ENCODE data around the gene BRCA2.

BRCA2 gene

GRCh38 chr13:32315238-32316027 lies at the start of gene BRCA2, which contains the start of gene ZAR1L:
TSS of gene BRCA2 (plus strand) at chr13:32315508. CDS start at chr13:32316461, 953 bp downstream.
TSS of gene ZAR1L (minus strand) at chr13:32315363. CDS start at chr13:32311925, 3,438 bp downstream.
- peaks cover 13% of the 10 kb centered on the region for H3K4me1 Mint-ChIP-seq
- peak within 1 kb of the TSS; percentile 96 for H3K4me3 Mint-ChIP-seq
- peaks cover 1% of the 10 kb centered on the region for H3K36me3 Mint-ChIP-seq
- H3K27ac Mint-ChIP-seq, result peak within 1 kb of the TSS; percentile 100
- no peaks in the 10 kb centered on the region for H3K9me3 Mint-ChIP-seq
- H3K27me3 Mint-ChIP-seq, result no peaks in the 10 kb centered on the region

GRCh38 chr13:32265726-32266125 lies 49.6 kb upstream of the BRCA2 start:
- no peaks in the 10 kb centered on the region for H3K27me3 Mint-ChIP-seq
- H3K27ac Mint-ChIP-seq, result no peak overlapping the region
- no peaks in the 10 kb centered on the region for H3K4me1 Mint-ChIP-seq
- no peak overlapping the region for H3K4me3 Mint-ChIP-seq
- H3K9me3 Mint-ChIP-seq, result no peaks in the 10 kb centered on the region
- no peaks in the 10 kb centered on the region for H3K36me3 Mint-ChIP-seq

GRCh38 chr13:32266130-32266529 lies 49.2 kb upstream of the BRCA2 start:
- Mint-ChIP-seq H3K4me3 (no peak overlapping the region), H3K27me3 (no peaks in the 10 kb centered on the region), H3K27ac (no peak overlapping the region), H3K36me3 (no peaks in the 10 kb centered on the region), H3K9me3 (no peaks in the 10 kb centered on the region), H3K4me1 (no peaks in the 10 kb centered on the region)

GRCh38 chr13:32267836-32268439 lies 47.4 kb upstream of the BRCA2 start:
- Mint-ChIP-seq H3K4me1 (no peaks in the 10 kb centered on the region), H3K36me3 (peaks cover 2% of the 10 kb centered on the region), H3K27me3 (no peaks in the 10 kb centered on the region), H3K4me3 (no peak overlapping the region), H3K9me3 (no peaks in the 10 kb centered on the region), H3K27ac (peak overlapping the region; percentile 2)

GRCh38 chr13:32272021-32272683 lies 43.2 kb upstream of the BRCA2 start:
- no peak overlapping the region for H3K4me3 Mint-ChIP-seq
- no peak overlapping the region for H3K27ac Mint-ChIP-seq
- H3K9me3 Mint-ChIP-seq, result no peaks in the 10 kb centered on the region
- H3K4me1 Mint-ChIP-seq, result no peaks in the 10 kb centered on the region
- no peaks in the 10 kb centered on the region for H3K27me3 Mint-ChIP-seq
- H3K36me3 Mint-ChIP-seq, result peaks cover 2% of the 10 kb centered on the region

GRCh38 chr13:32277839-32278238 lies 37.5 kb upstream of the BRCA2 start:
- Mint-ChIP-seq H3K4me1 (no peaks in the 10 kb centered on the region), H3K36me3 (no peaks in the 10 kb centered on the region), H3K4me3 (no peak overlapping the region), H3K9me3 (no peaks in the 10 kb centered on the region), H3K27me3 (no peaks in the 10 kb centered on the region), H3K27ac (no peak overlapping the region)

- Mint-ChIP-seq H3K27me3 (no peaks in the 10 kb centered on the region), H3K4me3 (no peak overlapping the region), H3K4me1 (no peaks in the 10 kb centered on the region), H3K27ac (no peak overlapping the region), H3K36me3 (no peaks in the 10 kb centered on the region), H3K9me3 (no peaks in the 10 kb centered on the region)
Measured at GRCh38 chr13:32278426-32278825, 36.9 kb upstream of the BRCA2 start.

- Mint-ChIP-seq H3K27ac (no peak overlapping the region), H3K4me3 (no peak overlapping the region), H3K9me3 (no peaks in the 10 kb centered on the region), H3K36me3 (no peaks in the 10 kb centered on the region), H3K27me3 (no peaks in the 10 kb centered on the region), H3K4me1 (no peaks in the 10 kb centered on the region)
Measured at GRCh38 chr13:32281096-32281495, 34.2 kb upstream of the BRCA2 start.

- Mint-ChIP-seq H3K36me3 (no peaks in the 10 kb centered on the region), H3K27ac (no peak overlapping the region), H3K4me3 (no peak overlapping the region), H3K4me1 (no peaks in the 10 kb centered on the region), H3K27me3 (no peaks in the 10 kb centered on the region), H3K9me3 (no peaks in the 10 kb centered on the region)
Measured at GRCh38 chr13:32282096-32282711, 33.1 kb upstream of the BRCA2 start.

GRCh38 chr13:32284927-32285632 lies 30.2 kb upstream of the BRCA2 start:
- H3K9me3 Mint-ChIP-seq, result no peaks in the 10 kb centered on the region
- no peaks in the 10 kb centered on the region for H3K4me1 Mint-ChIP-seq
- no peaks in the 10 kb centered on the region for H3K27me3 Mint-ChIP-seq
- H3K4me3 Mint-ChIP-seq, result no peak overlapping the region
- no peaks in the 10 kb centered on the region for H3K36me3 Mint-ChIP-seq
- H3K27ac Mint-ChIP-seq, result no peak overlapping the region

GRCh38 chr13:32285633-32285965 lies 29.7 kb upstream of the BRCA2 start:
- Mint-ChIP-seq H3K36me3 (no peaks in the 10 kb centered on the region), H3K27me3 (no peaks in the 10 kb centered on the region), H3K4me3 (no peak overlapping the region), H3K27ac (no peak overlapping the region), H3K9me3 (no peaks in the 10 kb centered on the region), H3K4me1 (no peaks in the 10 kb centered on the region)

GRCh38 chr13:32297206-32297605 lies 18.1 kb upstream of the BRCA2 start:
- H3K4me3 Mint-ChIP-seq, result no peak overlapping the region
- H3K9me3 Mint-ChIP-seq, result no peaks in the 10 kb centered on the region
- H3K36me3 Mint-ChIP-seq, result no peaks in the 10 kb centered on the region
- no peak overlapping the region for H3K27ac Mint-ChIP-seq
- H3K4me1 Mint-ChIP-seq, result peaks cover 4% of the 10 kb centered on the region
- H3K27me3 Mint-ChIP-seq, result peaks cover 6% of the 10 kb centered on the region

- Mint-ChIP-seq H3K9me3 (no peaks in the 10 kb centered on the region), H3K27me3 (peaks cover 6% of the 10 kb centered on the region), H3K27ac (no peak overlapping the region), H3K36me3 (no peaks in the 10 kb centered on the region), H3K4me1 (peaks cover 4% of the 10 kb centered on the region), H3K4me3 (no peak overlapping the region)
Measured at GRCh38 chr13:32298695-32299094, 16.6 kb upstream of the BRCA2 start.

GRCh38 chr13:32299893-32300292 lies 15.4 kb upstream of the BRCA2 start:
- Mint-ChIP-seq H3K27ac (no peak overlapping the region), H3K4me1 (peaks cover 4% of the 10 kb centered on the region)

GRCh38 chr13:32300406-32300805 lies 14.9 kb upstream of the BRCA2 start:
- Mint-ChIP-seq H3K27ac (no peak overlapping the region), H3K36me3 (no peaks in the 10 kb centered on the region)

More at GRCh38 chr13:32299893-32300292, 15.4 kb upstream of the BRCA2 start:
- Mint-ChIP-seq H3K27me3 (peaks cover 6% of the 10 kb centered on the region), H3K9me3 (no peaks in the 10 kb centered on the region), H3K36me3 (no peaks in the 10 kb centered on the region), H3K4me3 (no peak overlapping the region)

More at GRCh38 chr13:32300406-32300805, 14.9 kb upstream of the BRCA2 start:
- no peak overlapping the region for H3K4me3 Mint-ChIP-seq
- H3K4me1 Mint-ChIP-seq, result peaks cover 4% of the 10 kb centered on the region
- no peaks in the 10 kb centered on the region for H3K9me3 Mint-ChIP-seq
- H3K27me3 Mint-ChIP-seq, result peaks cover 6% of the 10 kb centered on the region

Data from activated naive CD4-positive, alpha-beta T cell treated with anti-CD3 and anti-CD28 coated beads, Interleukin-2, amount 50 U/mL, for 24 hours (primary cell).